ENCODE results near the gene LRRC61. TPM values are rescaled to one million over a fixed set of nuclear protein-coding genes. Genes with fewer than 3 reads are reported as not detected.
"Not testable (repeated sequence)": the region's sequence is repeated elsewhere in the genome, so short reads cannot be mapped to it uniquely, and the experiment has no call there.

Gene LRRC61
- total RNA-seq, 1 donor, result 4.0 TPM

DNA sequence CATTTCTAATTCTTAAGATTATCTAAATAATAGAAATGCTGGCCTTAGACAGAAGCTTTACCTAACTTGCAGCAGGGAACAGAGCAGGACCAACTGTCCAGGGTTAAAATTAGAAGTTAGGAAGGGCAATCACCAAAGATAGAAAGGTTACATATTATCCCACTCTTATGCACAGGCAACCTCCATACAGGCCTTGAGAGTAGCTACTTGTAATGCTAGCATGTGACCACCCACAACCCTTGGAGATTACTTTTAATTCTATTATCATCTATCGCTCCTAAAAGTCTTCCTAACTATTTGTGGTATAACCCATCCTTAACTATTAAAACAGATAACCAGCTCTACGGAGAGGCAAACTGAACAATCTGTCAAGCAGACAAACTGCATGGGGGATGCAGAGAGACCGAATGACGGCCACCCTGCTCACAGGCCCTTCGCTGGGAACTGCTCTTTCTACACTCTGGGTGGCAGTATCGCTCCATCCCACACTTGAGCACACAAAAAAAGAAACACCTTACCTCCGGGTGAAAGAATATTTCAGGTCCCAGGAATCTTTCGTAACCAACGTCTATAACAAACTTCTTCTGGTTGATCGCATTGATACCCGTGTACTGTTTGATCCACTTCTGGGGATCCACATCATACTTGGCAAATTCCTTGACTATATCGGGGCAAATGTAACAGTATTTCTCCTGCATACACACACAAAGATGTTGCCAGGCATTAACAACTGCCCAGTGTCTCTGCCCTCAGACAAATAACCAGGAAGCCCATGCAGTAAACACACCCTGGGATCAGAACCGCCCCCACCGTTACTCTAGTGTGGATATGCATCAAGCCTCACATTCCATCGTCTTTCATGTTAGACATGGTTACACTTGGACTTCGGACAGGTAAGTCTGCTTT is 37.1 kb upstream of the LRRC61 start:
- not testable (repeated sequence) for H3K27ac ChIP-seq (ENCODE audit: low read depth, low read length); H3K4me1 ChIP-seq (ENCODE audit: insufficient read depth, low read length); H3K79me2 ChIP-seq (ENCODE audit: insufficient read depth, low read length); H3K4me3 ChIP-seq (ENCODE audit: insufficient read depth, low read length); H4K20me1 ChIP-seq (ENCODE audit: insufficient read depth, low read length); DNase-seq (ENCODE audit: insufficient read length, low spot score, missing footprints); H3K4me2 ChIP-seq (ENCODE audit: insufficient read depth, low read length); H3K27me3 ChIP-seq (ENCODE audit: insufficient read depth, low read length); H2AFZ ChIP-seq (ENCODE audit: low read length); H3K36me3 ChIP-seq (ENCODE audit: insufficient read depth, low read length); H3K9me3 ChIP-seq (ENCODE audit: low read depth, low read length)
- TF ChIP-seq, protein P1, sequence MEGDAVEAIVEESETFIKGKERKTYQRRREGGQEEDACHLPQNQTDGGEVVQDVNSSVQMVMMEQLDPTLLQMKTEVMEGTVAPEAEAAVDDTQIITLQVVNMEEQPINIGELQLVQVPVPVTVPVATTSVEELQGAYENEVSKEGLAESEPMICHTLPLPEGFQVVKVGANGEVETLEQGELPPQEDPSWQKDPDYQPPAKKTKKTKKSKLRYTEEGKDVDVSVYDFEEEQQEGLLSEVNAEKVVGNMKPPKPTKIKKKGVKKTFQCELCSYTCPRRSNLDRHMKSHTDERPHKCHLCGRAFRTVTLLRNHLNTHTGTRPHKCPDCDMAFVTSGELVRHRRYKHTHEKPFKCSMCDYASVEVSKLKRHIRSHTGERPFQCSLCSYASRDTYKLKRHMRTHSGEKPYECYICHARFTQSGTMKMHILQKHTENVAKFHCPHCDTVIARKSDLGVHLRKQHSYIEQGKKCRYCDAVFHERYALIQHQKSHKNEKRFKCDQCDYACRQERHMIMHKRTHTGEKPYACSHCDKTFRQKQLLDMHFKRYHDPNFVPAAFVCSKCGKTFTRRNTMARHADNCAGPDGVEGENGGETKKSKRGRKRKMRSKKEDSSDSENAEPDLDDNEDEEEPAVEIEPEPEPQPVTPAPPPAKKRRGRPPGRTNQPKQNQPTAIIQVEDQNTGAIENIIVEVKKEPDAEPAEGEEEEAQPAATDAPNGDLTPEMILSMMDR (IDR thresholded peaks at IDR 0.05; ENCODE audit: extremely low read depth, low read depth, low read length), result peak; percentile 50

DNA sequence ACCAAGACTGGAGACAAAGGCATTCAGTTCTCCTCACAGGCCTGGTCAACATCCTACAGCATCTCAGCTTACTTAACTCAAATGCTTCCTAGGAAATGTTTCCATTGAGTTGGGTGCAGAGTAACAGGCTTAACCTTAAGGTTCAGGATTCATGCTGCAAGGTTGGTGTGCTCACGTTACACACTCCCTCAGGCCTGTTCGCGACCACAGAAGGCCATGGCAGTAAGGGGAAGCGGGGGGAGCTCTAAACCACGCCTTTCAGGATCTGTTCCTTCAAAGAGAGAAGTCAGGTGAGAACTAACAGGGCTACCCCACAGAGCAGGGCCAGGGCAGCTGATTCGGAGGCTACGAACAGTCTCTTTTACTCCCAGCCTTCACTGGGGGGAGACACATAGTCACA is 35.3 kb upstream of the LRRC61 start:
- H3K79me2 ChIP-seq (ENCODE audit: insufficient read depth, low read length); H3K4me1 ChIP-seq (ENCODE audit: insufficient read depth, low read length); H3K9me3 ChIP-seq (ENCODE audit: low read depth, low read length); H4K20me1 ChIP-seq (ENCODE audit: insufficient read depth, low read length); H3K4me2 ChIP-seq (ENCODE audit: insufficient read depth, low read length); H3K4me3 ChIP-seq (ENCODE audit: insufficient read depth, low read length); H3K27ac ChIP-seq (ENCODE audit: low read depth, low read length); DNase-seq (ENCODE audit: insufficient read length, low spot score, missing footprints); H2AFZ ChIP-seq (ENCODE audit: low read length); H3K27me3 ChIP-seq (ENCODE audit: insufficient read depth, low read length); H3K36me3 ChIP-seq (ENCODE audit: insufficient read depth, low read length): not testable (repeated sequence)

DNA sequence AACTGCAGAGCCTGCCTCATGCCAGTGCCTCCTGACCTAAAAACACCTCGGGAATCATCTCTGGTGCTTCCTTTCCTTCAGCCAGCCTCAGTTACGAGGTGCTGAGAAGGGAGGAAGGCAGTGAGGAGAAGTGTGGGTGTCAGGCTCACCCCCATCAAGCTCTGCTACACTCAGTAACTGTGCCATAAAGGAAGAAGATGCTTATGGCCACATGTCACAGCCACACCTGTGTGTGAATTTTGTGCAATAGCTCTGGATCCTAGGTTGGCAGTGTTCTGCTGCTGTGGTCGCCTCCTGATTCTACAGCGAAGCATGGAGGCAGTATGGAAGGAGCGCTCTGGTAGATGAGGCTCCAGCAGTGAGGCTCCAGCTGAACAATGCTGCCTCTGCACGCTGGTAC is 34.3 kb upstream of the LRRC61 start:
- not testable (repeated sequence) for H3K4me1 ChIP-seq (ENCODE audit: insufficient read depth, low read length); DNase-seq (ENCODE audit: insufficient read length, low spot score, missing footprints); H3K27ac ChIP-seq (ENCODE audit: low read depth, low read length); H3K36me3 ChIP-seq (ENCODE audit: insufficient read depth, low read length); H2AFZ ChIP-seq (ENCODE audit: low read length); H3K4me3 ChIP-seq (ENCODE audit: insufficient read depth, low read length); H4K20me1 ChIP-seq (ENCODE audit: insufficient read depth, low read length); H3K79me2 ChIP-seq (ENCODE audit: insufficient read depth, low read length); H3K4me2 ChIP-seq (ENCODE audit: insufficient read depth, low read length); H3K9me3 ChIP-seq (ENCODE audit: low read depth, low read length); H3K27me3 ChIP-seq (ENCODE audit: insufficient read depth, low read length)

DNA sequence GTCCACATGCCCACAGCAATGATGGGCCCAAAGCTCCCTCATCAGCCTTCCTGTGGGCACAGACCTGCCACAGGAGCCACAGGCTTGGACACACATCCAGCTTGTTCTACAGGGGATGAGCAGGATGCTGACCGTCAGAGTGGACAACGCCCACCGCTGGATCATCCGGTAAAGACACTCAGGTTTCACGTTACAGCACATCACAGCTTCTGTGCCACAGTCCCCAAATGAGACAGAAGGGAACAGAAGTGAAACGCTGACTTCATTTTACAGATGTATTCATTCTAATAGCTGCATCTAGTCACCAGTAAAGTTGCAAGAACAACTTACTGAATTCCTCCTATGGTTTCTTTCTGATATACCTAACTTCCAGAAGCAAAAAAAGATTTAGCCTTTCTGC is 32.8 kb upstream of the LRRC61 start:
- H3K27me3 ChIP-seq (ENCODE audit: insufficient read depth, low read length); H3K4me3 ChIP-seq (ENCODE audit: insufficient read depth, low read length); H3K36me3 ChIP-seq (ENCODE audit: insufficient read depth, low read length); H3K79me2 ChIP-seq (ENCODE audit: insufficient read depth, low read length); H3K27ac ChIP-seq (ENCODE audit: low read depth, low read length); H3K9me3 ChIP-seq (ENCODE audit: low read depth, low read length); H2AFZ ChIP-seq (ENCODE audit: low read length); H4K20me1 ChIP-seq (ENCODE audit: insufficient read depth, low read length); H3K4me2 ChIP-seq (ENCODE audit: insufficient read depth, low read length); DNase-seq (ENCODE audit: insufficient read length, low spot score, missing footprints); H3K4me1 ChIP-seq (ENCODE audit: insufficient read depth, low read length): not testable (repeated sequence)

DNA sequence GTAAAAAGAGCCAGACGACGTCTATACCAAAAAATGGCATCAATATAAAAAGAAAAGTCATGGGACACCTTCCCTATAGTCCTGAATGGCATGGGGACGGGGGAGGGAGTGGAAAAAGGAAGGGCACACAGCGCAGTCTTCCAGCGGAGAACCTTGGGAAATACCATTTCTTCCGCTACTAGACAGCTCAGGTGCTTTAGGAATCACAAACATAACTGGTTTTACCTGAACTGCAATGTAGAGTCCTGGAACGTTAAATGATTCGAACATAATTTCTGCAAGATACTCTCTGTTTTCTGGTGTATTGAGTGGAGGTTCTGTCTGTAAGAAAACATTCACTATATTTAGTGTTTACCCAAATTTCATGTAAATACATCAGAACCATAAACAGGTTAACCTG is 28.1 kb upstream of the LRRC61 start:
- H3K4me1 ChIP-seq (ENCODE audit: insufficient read depth, low read length); H3K4me2 ChIP-seq (ENCODE audit: insufficient read depth, low read length); H3K79me2 ChIP-seq (ENCODE audit: insufficient read depth, low read length); H3K36me3 ChIP-seq (ENCODE audit: insufficient read depth, low read length); H3K27ac ChIP-seq (ENCODE audit: low read depth, low read length); H4K20me1 ChIP-seq (ENCODE audit: insufficient read depth, low read length); H3K27me3 ChIP-seq (ENCODE audit: insufficient read depth, low read length); H3K4me3 ChIP-seq (ENCODE audit: insufficient read depth, low read length); H3K9me3 ChIP-seq (ENCODE audit: low read depth, low read length); DNase-seq (ENCODE audit: insufficient read length, low spot score, missing footprints); H2AFZ ChIP-seq (ENCODE audit: low read length): not testable (repeated sequence)

DNA sequence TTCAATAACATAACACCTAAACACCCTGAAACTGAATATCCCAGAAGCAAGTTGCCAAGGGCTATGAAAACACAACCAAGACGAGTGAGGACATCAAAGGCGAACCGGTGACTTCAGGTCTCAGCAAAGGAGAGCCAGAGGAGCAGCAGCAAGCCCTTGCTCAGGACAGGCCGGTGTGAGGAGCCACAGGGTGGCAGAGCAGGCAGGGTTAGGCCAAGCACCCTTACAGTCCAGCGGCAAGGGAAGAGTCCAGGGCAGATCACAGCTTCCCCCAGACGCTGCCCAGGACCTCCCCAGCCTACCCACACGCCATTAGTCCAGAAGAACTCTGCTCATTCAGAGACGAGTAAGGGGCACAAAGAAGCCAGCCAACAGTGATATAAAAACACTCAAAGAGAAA is 27.5 kb upstream of the LRRC61 start:
- H3K9me3 ChIP-seq (ENCODE audit: low read depth, low read length); H3K27me3 ChIP-seq (ENCODE audit: insufficient read depth, low read length); H4K20me1 ChIP-seq (ENCODE audit: insufficient read depth, low read length); H3K4me1 ChIP-seq (ENCODE audit: insufficient read depth, low read length); H3K36me3 ChIP-seq (ENCODE audit: insufficient read depth, low read length); H3K79me2 ChIP-seq (ENCODE audit: insufficient read depth, low read length); H3K27ac ChIP-seq (ENCODE audit: low read depth, low read length); H3K4me3 ChIP-seq (ENCODE audit: insufficient read depth, low read length); H2AFZ ChIP-seq (ENCODE audit: low read length); H3K4me2 ChIP-seq (ENCODE audit: insufficient read depth, low read length); DNase-seq (ENCODE audit: insufficient read length, low spot score, missing footprints): not testable (repeated sequence)

DNA sequence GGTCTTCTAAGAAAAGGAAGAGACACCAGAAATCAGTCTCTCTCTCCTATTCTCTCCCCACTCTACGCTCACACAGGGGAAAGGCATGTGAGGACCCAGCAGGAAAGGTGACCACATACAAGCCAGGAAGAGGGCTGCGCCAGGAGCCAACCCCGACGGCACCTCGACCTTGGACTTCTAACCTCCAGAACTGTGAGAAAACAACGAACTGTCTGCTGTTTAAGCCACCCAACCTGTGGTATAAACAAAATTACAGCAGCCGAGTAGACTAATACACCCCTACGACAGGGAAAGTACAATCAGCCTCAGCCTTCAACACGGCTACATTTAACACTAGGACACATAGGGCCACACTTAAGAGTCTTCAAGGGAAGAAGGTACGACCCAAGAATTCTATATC is 26.4 kb upstream of the LRRC61 start:
- not testable (repeated sequence) for H3K4me1 ChIP-seq (ENCODE audit: insufficient read depth, low read length); H3K79me2 ChIP-seq (ENCODE audit: insufficient read depth, low read length)

DNA sequence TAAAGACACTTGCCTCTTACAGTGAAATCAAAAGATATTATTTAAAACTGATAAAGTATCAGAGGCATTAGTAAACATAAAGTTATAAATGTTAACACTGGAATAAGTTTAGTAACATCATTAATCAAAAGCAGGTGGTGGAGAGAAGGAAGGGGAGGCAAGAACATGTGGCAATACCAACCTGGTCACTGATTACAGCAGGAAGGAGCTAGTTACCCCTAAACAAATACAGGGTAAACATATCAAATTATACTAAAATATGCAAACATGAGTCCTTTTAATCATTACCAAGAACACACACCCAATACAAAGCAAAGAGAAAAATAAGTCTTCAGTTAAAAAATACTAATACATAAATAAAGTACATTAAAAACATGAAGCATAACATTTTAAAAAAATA is 25.2 kb upstream of the LRRC61 start:
- not testable (repeated sequence) for H2AFZ ChIP-seq (ENCODE audit: low read length); H3K4me2 ChIP-seq (ENCODE audit: insufficient read depth, low read length); H3K9me3 ChIP-seq (ENCODE audit: low read depth, low read length); H3K4me3 ChIP-seq (ENCODE audit: insufficient read depth, low read length); H4K20me1 ChIP-seq (ENCODE audit: insufficient read depth, low read length); DNase-seq (ENCODE audit: insufficient read length, low spot score, missing footprints); H3K79me2 ChIP-seq (ENCODE audit: insufficient read depth, low read length); H3K4me1 ChIP-seq (ENCODE audit: insufficient read depth, low read length); H3K27ac ChIP-seq (ENCODE audit: low read depth, low read length); H3K27me3 ChIP-seq (ENCODE audit: insufficient read depth, low read length); H3K36me3 ChIP-seq (ENCODE audit: insufficient read depth, low read length)

More for the DNA sequence above, 26.4 kb upstream of the LRRC61 start:
- H3K27ac ChIP-seq (ENCODE audit: low read depth, low read length); H3K4me2 ChIP-seq (ENCODE audit: insufficient read depth, low read length); H3K27me3 ChIP-seq (ENCODE audit: insufficient read depth, low read length); H2AFZ ChIP-seq (ENCODE audit: low read length); H3K36me3 ChIP-seq (ENCODE audit: insufficient read depth, low read length); DNase-seq (ENCODE audit: insufficient read length, low spot score, missing footprints); H4K20me1 ChIP-seq (ENCODE audit: insufficient read depth, low read length); H3K4me3 ChIP-seq (ENCODE audit: insufficient read depth, low read length); H3K9me3 ChIP-seq (ENCODE audit: low read depth, low read length): not testable (repeated sequence)

Data from osteoblast (primary cell).